GM18517 (cell line): ENCODE measurements around the gene ARRB1.

Experiments
- ATAC-seq: cut with Tn5 transposase; IDR thresholded peaks from one replicate; pipeline ENCODE4 v1.9.1; 2021; ENCODE audit warnings: mild to moderate bottlenecking, moderate library complexity; ENCODE audit not compliant: unreplicated experiment

ARRB1 gene

GRCh38 chr11:75238595-75239440 lies 112.6 kb downstream of the ARRB1 start:
- no peak for ATAC-seq

GRCh38 chr11:75237050-75237449 lies 114.4 kb downstream of the ARRB1 start:
- ATAC-seq = no peak

- ATAC-seq = no peak
Measured at GRCh38 chr11:75236062-75236461, 115.4 kb downstream of the ARRB1 start.

- ATAC-seq = no peak
Measured at GRCh38 chr11:75233754-75234172, 117.7 kb downstream of the ARRB1 start.

- no peak for ATAC-seq
Measured at GRCh38 chr11:75230621-75231020, 120.8 kb downstream of the ARRB1 start.

- ATAC-seq = no peak
Measured at GRCh38 chr11:75229466-75229865, 122.0 kb downstream of the ARRB1 start.

- ATAC-seq = no peak
Measured at GRCh38 chr11:75225794-75226193, 125.7 kb downstream of the ARRB1 start.

GRCh38 chr11:75223954-75224643 lies 127.4 kb downstream of the ARRB1 start:
- no peak for ATAC-seq

- ATAC-seq = no peak
Measured at GRCh38 chr11:75219869-75220268, 131.6 kb downstream of the ARRB1 start.

- no peak for ATAC-seq
Measured at GRCh38 chr11:75214843-75215242, 136.6 kb downstream of the ARRB1 start.

- no peak for ATAC-seq
Measured at GRCh38 chr11:75214411-75214821, 137.0 kb downstream of the ARRB1 start.
